ENCODE data around the gene INPP5D. TPM values are rescaled to one million over a fixed set of nuclear protein-coding genes. Genes with fewer than 3 reads are reported as not detected.

INPP5D gene
- total and polyA plus RNA-seq, 4 donors, result 7.6 to 26.1 (median 25.3) TPM

- Histone ChIP-seq H3K4me1 (ENCODE audit: control insufficient read depth in 5 of 5, insufficient read depth in 5 of 5, low read length in 5 of 5) (peaks cover 0 to 9% (median 0%) of the 10 kb centered on the region in 5 donors), H3K27me3 (ENCODE audit: control insufficient read depth in 3 of 3, insufficient read depth in 3 of 3, low read length in 2 of 3) (peaks cover 0 to 4% (median 2%) of the 10 kb centered on the region in 3 donors), H3K9me3 (ENCODE audit: control insufficient read depth in 4 of 4, insufficient read depth in 3 of 4, low read length in 3 of 4) (peaks cover 0 to 3% (median 0%) of the 10 kb centered on the region in 4 donors), H3K36me3 (ENCODE audit: control insufficient read depth in 4 of 4, insufficient read depth in 4 of 4, low read length in 4 of 4) (peaks cover 0 to 3% (median 0%) of the 10 kb centered on the region in 4 donors), H3K4me3 (no peak overlapping the region), H3K27ac (ENCODE audit: low read depth in 1 of 2, low read length in 1 of 2) (peak overlapping the region in 1 of 2 donors; percentile 35), H3K9ac (ENCODE audit: insufficient read depth in 1 of 2, low read length in 2 of 2) (no peak overlapping the region)
- ATAC-seq (ENCODE audit: insufficient read depth, low FRiP score) (peak; percentile 61), DNase-seq (no peak)
- WGBS, 2 donors, result 14 to 19% methylated on average over 2 of the region's 2 CpGs
- TF ChIP-seq CTCF (IDR thresholded peaks at IDR 0.05; ENCODE audit: control extremely low read depth, extremely low read depth), result no peak
These were observed 15.8 kb downstream of the INPP5D start for GRCh38 chr2:233075966-233076339.

GRCh38 chr2:233076749-233077148 is 16.6 kb downstream of the INPP5D start:
- H3K27ac ChIP-seq (ENCODE audit: low read depth in 1 of 2, low read length in 1 of 2), result no peak overlapping the region
- DNase-seq, result no peak

GRCh38 chr2:233079473-233079877 is 19.3 kb downstream of the INPP5D start:
- TF ChIP-seq CTCF (IDR thresholded peaks at IDR 0.05; ENCODE audit: control extremely low read depth, extremely low read depth), result no peak
- H3K27ac ChIP-seq (ENCODE audit: low read depth in 1 of 2, low read length in 1 of 2), result peak overlapping the region in 1 of 2 donors; percentile 27
- no peak for ATAC-seq (ENCODE audit: insufficient read depth, low FRiP score)
- 26 to 50% methylated on average over 10 of the region's 10 CpGs for WGBS, 2 donors
- peaks cover 0 to 17% (median 0%) of the 10 kb centered on the region in 5 donors for H3K4me1 ChIP-seq (ENCODE audit: control insufficient read depth in 5 of 5, insufficient read depth in 5 of 5, low read length in 5 of 5)
- no peak for DNase-seq
- H3K9me3 ChIP-seq (ENCODE audit: control insufficient read depth in 4 of 4, insufficient read depth in 3 of 4, low read length in 3 of 4), result no peaks in the 10 kb centered on the region
- no peak overlapping the region for H3K4me3 ChIP-seq
- peaks cover 0 to 4% (median 2%) of the 10 kb centered on the region in 3 donors for H3K27me3 ChIP-seq (ENCODE audit: control insufficient read depth in 3 of 3, insufficient read depth in 3 of 3, low read length in 2 of 3)
- H3K9ac ChIP-seq (ENCODE audit: insufficient read depth in 1 of 2, low read length in 2 of 2), result no peak overlapping the region
- H3K36me3 ChIP-seq (ENCODE audit: control insufficient read depth in 4 of 4, insufficient read depth in 4 of 4, low read length in 4 of 4), result no peaks in the 10 kb centered on the region

More at GRCh38 chr2:233076749-233077148, 16.6 kb downstream of the INPP5D start:
- no peak for ATAC-seq (ENCODE audit: insufficient read depth, low FRiP score)
- H3K9me3 ChIP-seq (ENCODE audit: control insufficient read depth in 4 of 4, insufficient read depth in 3 of 4, low read length in 3 of 4), result peaks cover 0 to 3% (median 0%) of the 10 kb centered on the region in 4 donors
- peaks cover 0 to 4% (median 2%) of the 10 kb centered on the region in 3 donors for H3K27me3 ChIP-seq (ENCODE audit: control insufficient read depth in 3 of 3, insufficient read depth in 3 of 3, low read length in 2 of 3)
- no peak overlapping the region for H3K4me3 ChIP-seq
- TF ChIP-seq CTCF (IDR thresholded peaks at IDR 0.05; ENCODE audit: control extremely low read depth, extremely low read depth), result no peak
- 17 to 36% methylated on average over 3 of the region's 3 CpGs for WGBS, 2 donors
- H3K9ac ChIP-seq (ENCODE audit: insufficient read depth in 1 of 2, low read length in 2 of 2), result no peak overlapping the region
- H3K36me3 ChIP-seq (ENCODE audit: control insufficient read depth in 4 of 4, insufficient read depth in 4 of 4, low read length in 4 of 4), result peaks cover 0 to 3% (median 0%) of the 10 kb centered on the region in 4 donors
- peaks cover 0 to 9% (median 0%) of the 10 kb centered on the region in 5 donors for H3K4me1 ChIP-seq (ENCODE audit: control insufficient read depth in 5 of 5, insufficient read depth in 5 of 5, low read length in 5 of 5)

All from lung (tissue), 12 donors.